ENCODE measurements around the gene AOPEP. TPM values are rescaled to one million over a fixed set of nuclear protein-coding genes. Genes with fewer than 3 reads are reported as not detected.

Gene AOPEP
- total and polyA plus RNA-seq, 7 donors, result 28.0 to 490 (median 184) TPM

GRCh38 chr9:94859891-94860290 is 133.4 kb downstream of the AOPEP start:
- no peak overlapping the region for H3K27ac ChIP-seq

GRCh38 chr9:94860678-94861588 is 134.4 kb downstream of the AOPEP start:
- Histone ChIP-seq H3K27ac (peak overlapping the region in 1 of 4 donors; percentile 41), H3K4me3 (no peak overlapping the region), H3K27me3 (no peaks in the 10 kb centered on the region), H3K9me3 (no peaks in the 10 kb centered on the region), H3K36me3 (no peaks in the 10 kb centered on the region), H3K4me1 (peaks cover 0 to 26% (median 21%) of the 10 kb centered on the region in 4 donors)
- DNase-seq, result no peak
- intact Hi-C loops (cut with DNase I), result no loop called here
- TF ChIP-seq POLR2AphosphoS5 (IDR thresholded peaks at IDR 0.05) (no peak), EP300 (IDR thresholded peaks at IDR 0.05) (no peak), CTCF (IDR thresholded peaks at IDR 0.05) (no peak), POLR2A (IDR thresholded peaks at IDR 0.05) (no peak)
- 42 to 75% methylated on average over 10 of the region's 10 CpGs for WGBS, 2 donors

More at GRCh38 chr9:94859891-94860290, 133.4 kb downstream of the AOPEP start:
- no peak overlapping the region for H3K4me3 ChIP-seq
- TF ChIP-seq POLR2AphosphoS5 (IDR thresholded peaks at IDR 0.05) (no peak), CTCF (IDR thresholded peaks at IDR 0.05) (no peak), POLR2A (IDR thresholded peaks at IDR 0.05) (no peak), EP300 (IDR thresholded peaks at IDR 0.05) (no peak)
- H3K27me3 ChIP-seq, result no peaks in the 10 kb centered on the region
- no peaks in the 10 kb centered on the region for H3K9me3 ChIP-seq
- no peaks in the 10 kb centered on the region for H3K36me3 ChIP-seq
- H3K4me1 ChIP-seq, result peaks cover 0 to 16% (median 10%) of the 10 kb centered on the region in 4 donors
- intact Hi-C loops (cut with DNase I), result no loop called here
- 95 to 97% methylated on average over 6 of the region's 6 CpGs for WGBS, 2 donors
- no peak for DNase-seq

- H3K36me3 ChIP-seq, result no peaks in the 10 kb centered on the region
- no peaks in the 10 kb centered on the region for H3K27me3 ChIP-seq
- peaks cover 0 to 34% (median 29%) of the 10 kb centered on the region in 4 donors for H3K4me1 ChIP-seq
- no peaks in the 10 kb centered on the region for H3K9me3 ChIP-seq
- no peak overlapping the region for H3K4me3 ChIP-seq
- intact Hi-C loops (cut with DNase I), result no loop called here
- DNase-seq, result no peak
- WGBS, 2 donors, result 69 to 82% methylated on average over 11 of the region's 11 CpGs
- no peak for TF ChIP-seq EP300 (IDR thresholded peaks at IDR 0.05)
- peak in 1 of 4 donors; percentile 46 for TF ChIP-seq POLR2AphosphoS5 (IDR thresholded peaks at IDR 0.05)
- peak overlapping the region in 2 of 4 donors; percentile 12 to 41 for H3K27ac ChIP-seq
Measured at GRCh38 chr9:94861589-94862272, 135.2 kb downstream of the AOPEP start.

- peak overlapping the region; percentile 74 to 88 (median 82) for H3K27ac ChIP-seq
- no peaks in the 10 kb centered on the region for H3K27me3 ChIP-seq
- peaks cover 0 to 54% (median 47%) of the 10 kb centered on the region in 4 donors for H3K4me1 ChIP-seq
- H3K36me3 ChIP-seq, result no peaks in the 10 kb centered on the region
- intact Hi-C loops (cut with DNase I), result no loop called here
- TF ChIP-seq CTCF (IDR thresholded peaks at IDR 0.05), result no peak
- no peak for TF ChIP-seq EP300 (IDR thresholded peaks at IDR 0.05)
- peak in 1 of 4 donors; percentile 35 for TF ChIP-seq POLR2AphosphoS5 (IDR thresholded peaks at IDR 0.05)
- TF ChIP-seq POLR2A (IDR thresholded peaks at IDR 0.05), result no peak
- 60 to 80% methylated on average over 3 of the region's 3 CpGs for WGBS, 2 donors
- H3K9me3 ChIP-seq, result no peaks in the 10 kb centered on the region
- H3K4me3 ChIP-seq, result no peak overlapping the region
- no peak for DNase-seq
Measured at GRCh38 chr9:94864196-94864595, 137.7 kb downstream of the AOPEP start.

Measured in sigmoid colon (tissue), 7 donors.